Measurements from ENCODE around the gene HSPBAP1. TPM values are rescaled to one million over a fixed set of nuclear protein-coding genes. Genes with fewer than 3 reads are reported as not detected.

Gene HSPBAP1
- total and polyA plus RNA-seq, 2 of the 13 experiments (the other 11 are each of a cell fraction or from before 2014, with no cell fraction given): 4.2 to 5.1 TPM

- H3K27me3 ChIP-seq (ENCODE audit: control insufficient read depth in 1 of 2, insufficient read depth in 2 of 2, low read length in 2 of 2): no peaks in the 10 kb centered on the region
- H3K79me2 ChIP-seq (ENCODE audit: insufficient read depth, low read length): no peaks in the 10 kb centered on the region
- no peak overlapping the region for H3K9ac ChIP-seq (ENCODE audit: insufficient read depth, low read depth, low read length)
- BruUV-seq (replicated peaks): no TSS peak
- POLR2A ChIA-PET: no interaction called here
- no peak overlapping the region for H3K4me2 ChIP-seq (ENCODE audit: low read depth, low read length)
- peak; percentile 70; the same call in 2 of the 3 replicates for ATAC-seq
- H3K4me1 ChIP-seq (ENCODE audit: insufficient read depth, low read length): peaks cover 11% of the 10 kb centered on the region
- no peaks in the 10 kb centered on the region for H3K9me3 ChIP-seq (ENCODE audit: low read length)
- WGBS (ENCODE audit: low lambda C conversion rate): 51% methylated on average over 2 of the region's 2 CpGs
- peak; percentile 18 for DNase-seq (ENCODE audit: low spot score)
- no peak overlapping the region for H2AFZ ChIP-seq (ENCODE audit: low read length)
- H3K36me3 ChIP-seq (replicated peaks in 1 of 2; ENCODE audit: control insufficient read depth in 1 of 2, insufficient read depth in 2 of 2, low read length in 2 of 2): no peaks in the 10 kb centered on the region
- H3K4me3 ChIP-seq (replicated peaks in 1 of 3; ENCODE audit: insufficient read depth in 1 of 3, low read depth in 2 of 3, low read length in 3 of 3): no peak overlapping the region
- H4K20me1 ChIP-seq (ENCODE audit: insufficient read depth, low read length): no peaks in the 10 kb centered on the region
- CTCF ChIA-PET (ENCODE audit: low intra/inter-chr PET ratio, low total read pairs): no interaction called here
- FAIRE-seq: no peak
- intact Hi-C loops (cut with micrococcal nuclease; ENCODE audit: unreplicated experiment): no loop called here
- in situ Hi-C loops (cut with HindIII; ENCODE audit: extremely low pct_ligation_motif_present, low pct_unique_long_range_greater_than_20kb): no loop called here
- H3K27ac ChIP-seq (ENCODE audit: extremely low read length, insufficient read depth, low read length): no peak overlapping the region
- TF ChIP-seq FLYWCH1 (CRISPR knock-in tag; IDR thresholded peaks at IDR 0.05): no peak
- peak; percentile 40; the same call in 1 of the 2 replicates for TF ChIP-seq FOXA3 (CRISPR knock-in tag; IDR thresholded peaks at IDR 0.05)
- no peak for TF ChIP-seq NR2F2 (IDR thresholded peaks at IDR 0.05; ENCODE audit: borderline replicate concordance, low read depth)
- TF ChIP-seq, protein P1, sequence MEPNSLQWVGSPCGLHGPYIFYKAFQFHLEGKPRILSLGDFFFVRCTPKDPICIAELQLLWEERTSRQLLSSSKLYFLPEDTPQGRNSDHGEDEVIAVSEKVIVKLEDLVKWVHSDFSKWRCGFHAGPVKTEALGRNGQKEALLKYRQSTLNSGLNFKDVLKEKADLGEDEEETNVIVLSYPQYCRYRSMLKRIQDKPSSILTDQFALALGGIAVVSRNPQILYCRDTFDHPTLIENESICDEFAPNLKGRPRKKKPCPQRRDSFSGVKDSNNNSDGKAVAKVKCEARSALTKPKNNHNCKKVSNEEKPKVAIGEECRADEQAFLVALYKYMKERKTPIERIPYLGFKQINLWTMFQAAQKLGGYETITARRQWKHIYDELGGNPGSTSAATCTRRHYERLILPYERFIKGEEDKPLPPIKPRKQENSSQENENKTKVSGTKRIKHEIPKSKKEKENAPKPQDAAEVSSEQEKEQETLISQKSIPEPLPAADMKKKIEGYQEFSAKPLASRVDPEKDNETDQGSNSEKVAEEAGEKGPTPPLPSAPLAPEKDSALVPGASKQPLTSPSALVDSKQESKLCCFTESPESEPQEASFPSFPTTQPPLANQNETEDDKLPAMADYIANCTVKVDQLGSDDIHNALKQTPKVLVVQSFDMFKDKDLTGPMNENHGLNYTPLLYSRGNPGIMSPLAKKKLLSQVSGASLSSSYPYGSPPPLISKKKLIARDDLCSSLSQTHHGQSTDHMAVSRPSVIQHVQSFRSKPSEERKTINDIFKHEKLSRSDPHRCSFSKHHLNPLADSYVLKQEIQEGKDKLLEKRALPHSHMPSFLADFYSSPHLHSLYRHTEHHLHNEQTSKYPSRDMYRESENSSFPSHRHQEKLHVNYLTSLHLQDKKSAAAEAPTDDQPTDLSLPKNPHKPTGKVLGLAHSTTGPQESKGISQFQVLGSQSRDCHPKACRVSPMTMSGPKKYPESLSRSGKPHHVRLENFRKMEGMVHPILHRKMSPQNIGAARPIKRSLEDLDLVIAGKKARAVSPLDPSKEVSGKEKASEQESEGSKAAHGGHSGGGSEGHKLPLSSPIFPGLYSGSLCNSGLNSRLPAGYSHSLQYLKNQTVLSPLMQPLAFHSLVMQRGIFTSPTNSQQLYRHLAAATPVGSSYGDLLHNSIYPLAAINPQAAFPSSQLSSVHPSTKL (CRISPR knock-in tag; IDR thresholded peaks at IDR 0.05): 0 out of 2 replicates have a peak, but pooled peaks have one; percentile 44
- TF ChIP-seq ZNF629 (CRISPR knock-in tag; conservative IDR thresholded peaks at IDR 0.05): no peak
- no peak for TF ChIP-seq ZBTB7A (CRISPR knock-in tag; IDR thresholded peaks at IDR 0.05)
- TF ChIP-seq, protein P2, sequence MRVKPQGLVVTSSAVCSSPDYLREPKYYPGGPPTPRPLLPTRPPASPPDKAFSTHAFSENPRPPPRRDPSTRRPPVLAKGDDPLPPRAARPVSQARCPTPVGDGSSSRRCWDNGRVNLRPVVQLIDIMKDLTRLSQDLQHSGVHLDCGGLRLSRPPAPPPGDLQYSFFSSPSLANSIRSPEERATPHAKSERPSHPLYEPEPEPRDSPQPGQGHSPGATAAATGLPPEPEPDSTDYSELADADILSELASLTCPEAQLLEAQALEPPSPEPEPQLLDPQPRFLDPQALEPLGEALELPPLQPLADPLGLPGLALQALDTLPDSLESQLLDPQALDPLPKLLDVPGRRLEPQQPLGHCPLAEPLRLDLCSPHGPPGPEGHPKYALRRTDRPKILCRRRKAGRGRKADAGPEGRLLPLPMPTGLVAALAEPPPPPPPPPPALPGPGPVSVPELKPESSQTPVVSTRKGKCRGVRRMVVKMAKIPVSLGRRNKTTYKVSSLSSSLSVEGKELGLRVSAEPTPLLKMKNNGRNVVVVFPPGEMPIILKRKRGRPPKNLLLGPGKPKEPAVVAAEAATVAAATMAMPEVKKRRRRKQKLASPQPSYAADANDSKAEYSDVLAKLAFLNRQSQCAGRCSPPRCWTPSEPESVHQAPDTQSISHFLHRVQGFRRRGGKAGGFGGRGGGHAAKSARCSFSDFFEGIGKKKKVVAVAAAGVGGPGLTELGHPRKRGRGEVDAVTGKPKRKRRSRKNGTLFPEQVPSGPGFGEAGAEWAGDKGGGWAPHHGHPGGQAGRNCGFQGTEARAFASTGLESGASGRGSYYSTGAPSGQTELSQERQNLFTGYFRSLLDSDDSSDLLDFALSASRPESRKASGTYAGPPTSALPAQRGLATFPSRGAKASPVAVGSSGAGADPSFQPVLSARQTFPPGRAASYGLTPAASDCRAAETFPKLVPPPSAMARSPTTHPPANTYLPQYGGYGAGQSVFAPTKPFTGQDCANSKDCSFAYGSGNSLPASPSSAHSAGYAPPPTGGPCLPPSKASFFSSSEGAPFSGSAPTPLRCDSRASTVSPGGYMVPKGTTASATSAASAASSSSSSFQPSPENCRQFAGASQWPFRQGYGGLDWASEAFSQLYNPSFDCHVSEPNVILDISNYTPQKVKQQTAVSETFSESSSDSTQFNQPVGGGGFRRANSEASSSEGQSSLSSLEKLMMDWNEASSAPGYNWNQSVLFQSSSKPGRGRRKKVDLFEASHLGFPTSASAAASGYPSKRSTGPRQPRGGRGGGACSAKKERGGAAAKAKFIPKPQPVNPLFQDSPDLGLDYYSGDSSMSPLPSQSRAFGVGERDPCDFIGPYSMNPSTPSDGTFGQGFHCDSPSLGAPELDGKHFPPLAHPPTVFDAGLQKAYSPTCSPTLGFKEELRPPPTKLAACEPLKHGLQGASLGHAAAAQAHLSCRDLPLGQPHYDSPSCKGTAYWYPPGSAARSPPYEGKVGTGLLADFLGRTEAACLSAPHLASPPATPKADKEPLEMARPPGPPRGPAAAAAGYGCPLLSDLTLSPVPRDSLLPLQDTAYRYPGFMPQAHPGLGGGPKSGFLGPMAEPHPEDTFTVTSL (CRISPR knock-in tag; IDR thresholded peaks at IDR 0.05; ENCODE audit: borderline replicate concordance): peak; percentile 40; the same call in 1 of the 2 replicates
- TF ChIP-seq MAFG (CRISPR knock-in tag; IDR thresholded peaks at IDR 0.05): no peak
- peak; percentile 51; the same call in 1 of the 2 replicates for TF ChIP-seq FOXO1 (CRISPR knock-in tag; IDR thresholded peaks at IDR 0.05)
- peak; percentile 46 for TF ChIP-seq ZMYM4 (CRISPR knock-in tag; IDR thresholded peaks at IDR 0.05)
- TF ChIP-seq YEATS2 (CRISPR knock-in tag; IDR thresholded peaks at IDR 0.05; ENCODE audit: borderline replicate concordance): no peak
- TF ChIP-seq SOX13 (IDR thresholded peaks at IDR 0.05): no peak
- TF ChIP-seq SOX13 (CRISPR knock-in tag; conservative IDR thresholded peaks at IDR 0.05 in 1 of 2, IDR thresholded peaks at IDR 0.05 in 1 of 2): no peak
- TF ChIP-seq ZNF678 (CRISPR knock-in tag; IDR thresholded peaks at IDR 0.05): no peak
- no peak for TF ChIP-seq ATM (IDR thresholded peaks at IDR 0.05; ENCODE audit: borderline replicate concordance)
- 0 out of 2 replicates have a peak, but pooled peaks have one; percentile 20 for TF ChIP-seq HNF4A (CRISPR knock-in tag; IDR thresholded peaks at IDR 0.05)
- no peak for TF ChIP-seq POLR2AphosphoS2 (IDR thresholded peaks at IDR 0.05; ENCODE audit: low read depth, low read length)
- TF ChIP-seq MEF2D (CRISPR knock-in tag; IDR thresholded peaks at IDR 0.05): no peak
Observed at GRCh38 chr3:122816587-122816986, 23.0 kb upstream of the HSPBAP1 start.

Measured in HepG2 (cell line).